Thyroid gland (tissue), 4 donors: ENCODE results near the gene MAN1B1. TPM values are rescaled to one million over a fixed set of nuclear protein-coding genes. Genes with fewer than 3 reads are reported as not detected.

ENCODE experiments used
- DNase-seq, 2 donors: peaks; one replicate each; pipeline ENCODE4 v3.0.0-alpha.2; 2019
- H3K27ac ChIP-seq, 3 donors: fragments of 200-600 bp; sonication (generic); 1 replicate in 2 of 3; 2 replicates in 1 of 3; pipeline ENCODE4 v1.5.1; 2016 to 2019; ENCODE audit warnings: mild to moderate bottlenecking in 1 of 3, moderate library complexity in 1 of 3
- H3K27me3 ChIP-seq: fragments of 200-600 bp; sonication (generic); one replicate; pipeline ENCODE4 v1.5.1; 2019
- H3K36me3 ChIP-seq, 2 donors: fragments of 200-600 bp; sonication (generic); one replicate each; pipeline ENCODE4 v1.5.1; 2016 to 2019
- H3K4me1 ChIP-seq, 2 donors: fragments of 200-600 bp; sonication (generic); one replicate each; pipeline ENCODE4 v1.5.1; 2017 to 2019
- H3K4me3 ChIP-seq, 3 donors: fragments of 200-600 bp; sonication (generic); replicated peaks in 1 of 3; 1 replicate in 2 of 3; 2 replicates in 1 of 3; pipeline ENCODE4 v1.5.1; 2016; ENCODE audit warnings: mild to moderate bottlenecking in 1 of 3
- H3K9me3 ChIP-seq: fragments of 200-600 bp; sonication (generic); one replicate; pipeline ENCODE4 v1.5.1; 2017
- CTCF ChIP-seq, 6 experiments: fragments of 200-600 bp in 3 of 6; fragments of 450-650 bp in 3 of 6; sonication (generic) in 3 of 6; IDR thresholded peaks; one replicate each; pipeline ENCODE4 v1.5.1; 2016 to 2019; ENCODE audit warnings: antibody characterized with exemption in 6 of 6, mild to moderate bottlenecking in 2 of 6, inconsistent platforms in 1 of 6, moderate library complexity in 1 of 6
- POLR2A ChIP-seq, 2 donors: fragments of 450-650 bp; IDR thresholded peaks; one replicate each; pipeline ENCODE4 v1.6.1; 2017; ENCODE audit warnings: antibody characterized with exemption in 2 of 2, mild to moderate bottlenecking in 2 of 2, moderate library complexity in 1 of 2
- WGBS, 2 donors: methylation state at CpG; one replicate each; pipeline ENCODE4 v1.1.5; 2017; 5-methylcytosine and 5-hydroxymethylcytosine counted together
- intact Hi-C: fragments of 100-400 bp; cut with DNase I; formaldehyde crosslinking; loops from one replicate; pipeline ENCODE4 v1.15.1; 2023
- small RNA-seq: library from RNA; depleted of rRNA; stranded (forward); fragments of <200 nt; gene quantifications from one replicate; pipeline ENCODE3, GENCODE V24; 2016
- total RNA-seq, 4 donors: library from RNA; depleted of rRNA; stranded (reverse); fragments of >200 nt; gene quantifications; one replicate each; pipeline ENCODE4 v1.2.3, GENCODE V29; 2016

The MAN1B1 gene
- total RNA-seq, 4 donors from 2014 or later: 48.2 to 73.8 (median 67.2) TPM

DNA sequence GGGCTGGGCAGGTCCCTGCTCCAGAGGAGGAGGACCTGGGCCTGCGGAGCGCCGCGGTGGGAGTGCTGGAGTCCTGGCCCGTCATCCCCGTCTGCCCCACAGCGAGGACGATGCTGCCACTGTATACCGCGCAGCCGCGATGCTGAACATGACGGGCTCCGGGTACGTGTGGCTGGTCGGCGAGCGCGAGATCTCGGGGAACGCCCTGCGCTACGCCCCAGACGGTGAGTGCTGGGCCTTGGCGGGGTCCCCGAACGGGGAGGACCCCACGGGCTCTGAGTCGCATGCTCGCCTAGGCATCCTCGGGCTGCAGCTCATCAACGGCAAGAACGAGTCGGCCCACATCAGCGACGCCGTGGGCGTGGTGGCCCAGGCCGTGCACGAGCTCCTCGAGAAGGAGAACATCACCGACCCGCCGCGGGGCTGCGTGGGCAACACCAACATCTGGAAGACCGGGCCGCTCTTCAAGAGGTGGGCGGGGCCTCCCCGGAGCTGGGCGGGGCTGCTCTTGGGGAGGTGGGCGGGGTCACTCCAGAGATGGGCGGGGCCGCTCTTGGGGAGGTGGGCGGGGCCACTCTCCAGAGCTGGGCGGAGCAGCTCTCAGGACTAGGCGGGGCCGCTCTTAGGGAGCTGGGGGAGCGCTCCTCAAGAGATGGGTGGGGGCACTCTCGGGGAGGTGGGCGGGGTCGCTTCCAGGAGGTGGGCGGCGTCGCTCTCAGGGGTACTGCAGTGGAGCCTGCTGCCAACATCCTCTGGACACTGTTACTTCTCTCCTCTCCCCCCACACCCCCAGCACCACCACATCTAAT, 70.0 kb downstream of the MAN1B1 start:
- TF ChIP-seq POLR2A (IDR thresholded peaks at IDR 0.05): no peak
- TF ChIP-seq CTCF (IDR thresholded peaks at IDR 0.05): no peak
- no peaks in the 10 kb centered on the region for H3K36me3 ChIP-seq
- no peak overlapping the region for H3K27ac ChIP-seq
- H3K4me1 ChIP-seq: peaks cover 0 to 9% of the 10 kb centered on the region in 2 donors
- H3K4me3 ChIP-seq: no peak overlapping the region
- WGBS, 2 donors: 4 to 5% methylated on average over 17 to 33 of the region's 65 CpGs
- no peaks in the 10 kb centered on the region for H3K9me3 ChIP-seq
- DNase-seq: no peak
- intact Hi-C loops: no loop called here
- H3K27me3 ChIP-seq: peaks cover 30% of the 10 kb centered on the region

- Histone ChIP-seq H3K36me3 (no peaks in the 10 kb centered on the region), H3K27me3 (peaks cover 39% of the 10 kb centered on the region), H3K4me3 (no peak overlapping the region), H3K27ac (no peak overlapping the region), H3K4me1 (peaks cover 4 to 19% of the 10 kb centered on the region in 2 donors), H3K9me3 (no peaks in the 10 kb centered on the region)
- WGBS, 2 donors: 57 to 62% methylated on average over 11 to 19 of the region's 19 CpGs
- intact Hi-C loops: no loop called here
- DNase-seq: no peak
- TF ChIP-seq CTCF (IDR thresholded peaks at IDR 0.05) (no peak), POLR2A (IDR thresholded peaks at IDR 0.05) (no peak)
Measured at GRCh38 chr9:137157618-137158415, 71.0 kb downstream of the MAN1B1 start.

GRCh38 chr9:137158625-137159024, 71.8 kb downstream of the MAN1B1 start:
- no peak for DNase-seq
- intact Hi-C loops: no loop called here
- Histone ChIP-seq H3K27ac (no peak overlapping the region), H3K9me3 (no peaks in the 10 kb centered on the region), H3K27me3 (peaks cover 39% of the 10 kb centered on the region), H3K4me1 (peaks cover 9 to 26% of the 10 kb centered on the region in 2 donors), H3K36me3 (no peaks in the 10 kb centered on the region), H3K4me3 (no peak overlapping the region)
- TF ChIP-seq POLR2A (IDR thresholded peaks at IDR 0.05): no peak
- TF ChIP-seq CTCF (IDR thresholded peaks at IDR 0.05): no peak
- WGBS, 2 donors: 27 to 51% methylated on average over 2 to 3 of the region's 4 CpGs

Small RNA genes lying within 50 kb of the gene (small RNA-seq; reads per million reads assigned to genes)
- gene RF00153: not detected

Other genes with a start within 250 kb of the MAN1B1 start
- 1 to 10 TPM in 3 of 4 donors, under 1 TPM in 1; 0.83 to 4.7 (median 2.3) TPM for gene AJM1, start 244.5 kb upstream of the MAN1B1 start, total RNA-seq
- gene PHPT1, start 237.6 kb upstream of the MAN1B1 start, total RNA-seq: 100 to 1,000 TPM in 2 of 4 donors, 10 to 100 TPM in 2; 79.4 to 174 (median 115) TPM
- gene MAMDC4, start 234.6 kb upstream of the MAN1B1 start, total RNA-seq: 10 to 100 TPM in 2 of 4 donors, 1 to 10 TPM in 2; 4.1 to 20.4 (median 9.0) TPM
- gene EDF1, start 220.7 kb upstream of the MAN1B1 start, total RNA-seq: 100 to 1,000 TPM; 339 to 591 (median 526) TPM
- gene TRAF2, start 200.5 kb upstream of the MAN1B1 start, total RNA-seq: 10 to 100 TPM in 3 of 4 donors, 1 to 10 TPM in 1; 9.7 to 18.3 (median 15.4) TPM
- 100 to 1,000 TPM; 138 to 282 (median 203) TPM for gene FBXW5, start 142.2 kb upstream of the MAN1B1 start, total RNA-seq
- gene C8G, start 141.7 kb upstream of the MAN1B1 start, total RNA-seq: 1 to 10 TPM in 1 of 4 donors, not detected in 3; 1.8 TPM
- 10 to 100 TPM; 24.3 to 85.0 (median 54.0) TPM for gene LCN12, start 134.7 kb upstream of the MAN1B1 start, total RNA-seq
- gene PTGDS, start 109.5 kb upstream of the MAN1B1 start, total RNA-seq: 10 to 100 TPM in 3 of 4 donors, 1 to 10 TPM in 1; 5.0 to 39.5 (median 33.9) TPM
- under 1 TPM in 1 of 4 donors, not detected in 3; 0.54 TPM for gene LCNL1, start 104.0 kb upstream of the MAN1B1 start, total RNA-seq
- gene PAXX, start 94.6 kb upstream of the MAN1B1 start, total RNA-seq: 100 to 1,000 TPM in 1 of 4 donors, 10 to 100 TPM in 3; 29.8 to 109 (median 50.7) TPM
- gene CLIC3, start 90.4 kb upstream of the MAN1B1 start, total RNA-seq: 100 to 1,000 TPM in 3 of 4 donors, 10 to 100 TPM in 1; 97.7 to 301 (median 268) TPM
- 10 to 100 TPM; 36.8 to 59.7 (median 50.2) TPM for gene ABCA2, start 58.7 kb upstream of the MAN1B1 start, total RNA-seq
- gene FUT7, start 54.9 kb upstream of the MAN1B1 start, total RNA-seq: not detected
- gene NPDC1, start 40.8 kb upstream of the MAN1B1 start, total RNA-seq: 10 to 100 TPM; 23.3 to 65.9 (median 35.4) TPM
- gene ENTPD2, start 32.9 kb upstream of the MAN1B1 start, total RNA-seq: under 1 TPM in 2 of 4 donors, not detected in 2; 0.22 to 0.49 TPM
- 1 to 10 TPM in 1 of 4 donors, under 1 TPM in 3; 0.27 to 1.0 (median 0.72) TPM for gene SAPCD2, start 16.4 kb upstream of the MAN1B1 start, total RNA-seq
- gene UAP1L1, start 9.5 kb upstream of the MAN1B1 start, total RNA-seq: 10 to 100 TPM in 2 of 4 donors, 1 to 10 TPM in 2; 9.3 to 15.7 (median 12.4) TPM
- gene DPP7, start 27.7 kb downstream of the MAN1B1 start, total RNA-seq: 100 to 1,000 TPM; 120 to 209 (median 157) TPM
- gene GRIN1, start 52.2 kb downstream of the MAN1B1 start, total RNA-seq: not detected
- not detected for gene LRRC26, start 83.1 kb downstream of the MAN1B1 start, total RNA-seq
- gene TMEM210, start 85.1 kb downstream of the MAN1B1 start, total RNA-seq: not detected
- 10 to 100 TPM; 25.6 to 34.1 (median 31.8) TPM for gene ANAPC2, start 101.6 kb downstream of the MAN1B1 start, total RNA-seq
- gene SSNA1, start 101.7 kb downstream of the MAN1B1 start, total RNA-seq: 10 to 100 TPM; 42.0 to 97.5 (median 62.8) TPM
- 10 to 100 TPM in 2 of 4 donors, 1 to 10 TPM in 2; 6.5 to 13.5 (median 9.9) TPM for gene TPRN, start 113.8 kb downstream of the MAN1B1 start, total RNA-seq
- gene TMEM203, start 118.7 kb downstream of the MAN1B1 start, total RNA-seq: 10 to 100 TPM; 29.7 to 47.3 (median 38.4) TPM
- 10 to 100 TPM in 3 of 4 donors, 1 to 10 TPM in 1; 9.0 to 16.6 (median 15.4) TPM for gene NDOR1, start 118.7 kb downstream of the MAN1B1 start, total RNA-seq
- gene RNF208, start 135.3 kb downstream of the MAN1B1 start, total RNA-seq: 1 to 10 TPM; 2.3 to 4.5 (median 3.8) TPM
- gene CYSRT1, start 138.2 kb downstream of the MAN1B1 start, total RNA-seq: 1 to 10 TPM in 2 of 4 donors, under 1 TPM in 1, not detected in 1; 0.94 to 2.3 (median 1.3) TPM
- under 1 TPM in 2 of 4 donors, not detected in 2; 0.33 to 0.81 TPM for gene RNF224, start 140.5 kb downstream of the MAN1B1 start, total RNA-seq
- under 1 TPM in 1 of 4 donors, not detected in 3; 0.33 TPM for gene SLC34A3, start 143.9 kb downstream of the MAN1B1 start, total RNA-seq
- gene TUBB4B, start 154.3 kb downstream of the MAN1B1 start, total RNA-seq: 100 to 1,000 TPM; 181 to 757 (median 487) TPM
- gene STPG3, start 164.3 kb downstream of the MAN1B1 start, total RNA-seq: not detected
- gene NELFB, start 168.3 kb downstream of the MAN1B1 start, total RNA-seq: 10 to 100 TPM; 29.8 to 39.1 (median 32.4) TPM
- gene TOR4A, start 190.7 kb downstream of the MAN1B1 start, total RNA-seq: 10 to 100 TPM; 10.8 to 14.7 (median 12.0) TPM
- gene NRARP, start 215.3 kb downstream of the MAN1B1 start, total RNA-seq: 10 to 100 TPM in 1 of 4 donors, 1 to 10 TPM in 3; 1.8 to 10.2 (median 6.8) TPM